OCI-LY1 (cell line): Measurements from ENCODE around the gene ATP6V1E1.

Experiments used
- H2AFZ ChIP-seq: fragments of 200-600 bp; sonication (generic), shearing (Covaris generic); 2 replicates; pipeline ENCODE4 v1.6.0; 2014; ENCODE audit warnings: antibody characterized with exemption, mild to moderate bottlenecking, low read length
- H3F3A ChIP-seq: fragments of 200-600 bp; sonication (generic), shearing (Covaris generic); 2 replicates; pipeline ENCODE4 v1.6.0; 2014; ENCODE audit warnings: mild to moderate bottlenecking, antibody characterized with exemption, low read length, moderate library complexity; ENCODE audit not compliant: insufficient read depth
- H3K27ac ChIP-seq: fragments of 200-600 bp; sonication (generic); 2 replicates; pipeline ENCODE4 v1.5.1; 2014; ENCODE audit warnings: low read length, mixed run types, mild to moderate bottlenecking, low read depth; ENCODE audit not compliant: poor library complexity, severe bottlenecking
- H3K27me3 ChIP-seq: fragments of 200-600 bp; sonication (generic); 2 replicates; pipeline ENCODE4 v1.6.0; 2014; ENCODE audit warnings: antibody characterized with exemption, mild to moderate bottlenecking, low read length, moderate library complexity; ENCODE audit not compliant: insufficient read depth
- H3K36me3 ChIP-seq: fragments of 200-600 bp; sonication (generic); 2 replicates; pipeline ENCODE4 v1.6.1; 2014; ENCODE audit warnings: mild to moderate bottlenecking, antibody characterized with exemption, low read length, moderate library complexity, mixed read lengths; ENCODE audit not compliant: insufficient read depth
- H3K4me1 ChIP-seq: fragments of 200-600 bp; sonication (generic); 2 replicates; pipeline ENCODE4 v1.5.1; 2014; ENCODE audit warnings: mild to moderate bottlenecking, low read length, moderate library complexity; ENCODE audit not compliant: insufficient read depth, severe bottlenecking
- H3K4me2 ChIP-seq: fragments of 200-600 bp; sonication (generic), shearing (Covaris generic); 2 replicates; pipeline ENCODE4 v1.6.1; 2014; ENCODE audit warnings: low read length
- H3K4me3 ChIP-seq: fragments of 200-600 bp; sonication (generic); 2 replicates; pipeline ENCODE4 v1.5.1; 2014; ENCODE audit warnings: low read length, low read depth, mild to moderate bottlenecking, mixed read lengths; ENCODE audit not compliant: poor library complexity, severe bottlenecking
- H3K79me2 ChIP-seq: fragments of 200-600 bp; shearing (Covaris generic); 2 replicates; pipeline ENCODE4 v1.6.1; 2016; ENCODE audit warnings: mixed run types, low read length, mixed read lengths; ENCODE audit not compliant: insufficient read depth
- H3K9ac ChIP-seq: fragments of 200-600 bp; sonication (generic), shearing (Covaris generic); 2 replicates; pipeline ENCODE4 v1.6.1; 2014; ENCODE audit warnings: mild to moderate bottlenecking, low read length, mixed read lengths
- H3K9me2 ChIP-seq: fragments of 200-600 bp; sonication (generic), shearing (Covaris generic); 2 replicates; pipeline ENCODE4 v1.6.1; 2014; ENCODE audit warnings: low read depth, mild to moderate bottlenecking, low read length, mixed read lengths
- H3K9me3 ChIP-seq: fragments of 200-600 bp; shearing (Covaris generic); 2 replicates; pipeline ENCODE4 v1.6.1; 2014; ENCODE audit warnings: low read length, mixed read lengths
- H4K20me1 ChIP-seq: fragments of 200-600 bp; sonication (generic), shearing (Covaris generic); 2 replicates; pipeline ENCODE4 v1.6.0; 2016; ENCODE audit warnings: mild to moderate bottlenecking, low read length; ENCODE audit not compliant: insufficient read depth
- EZH2 ChIP-seq: fragments of 200-600 bp; sonication (generic), shearing (Covaris generic); IDR thresholded peaks from 2 replicates; pipeline ENCODE4 v1.8.0; 2017; ENCODE audit warnings: borderline replicate concordance, mixed run types, mild to moderate bottlenecking, antibody characterized with exemption, low read length, moderate library complexity, mixed read lengths
- TF ChIP-seq, protein P1 (sequence below): fragments of 200-600 bp; sonication (generic), shearing (Covaris generic); IDR thresholded peaks from 2 replicates; pipeline ENCODE4 v1.5.1; 2017; ENCODE audit warnings: mild to moderate bottlenecking, antibody characterized with exemption, low read length, moderate library complexity, mixed read lengths

Gene ATP6V1E1

DNA sequence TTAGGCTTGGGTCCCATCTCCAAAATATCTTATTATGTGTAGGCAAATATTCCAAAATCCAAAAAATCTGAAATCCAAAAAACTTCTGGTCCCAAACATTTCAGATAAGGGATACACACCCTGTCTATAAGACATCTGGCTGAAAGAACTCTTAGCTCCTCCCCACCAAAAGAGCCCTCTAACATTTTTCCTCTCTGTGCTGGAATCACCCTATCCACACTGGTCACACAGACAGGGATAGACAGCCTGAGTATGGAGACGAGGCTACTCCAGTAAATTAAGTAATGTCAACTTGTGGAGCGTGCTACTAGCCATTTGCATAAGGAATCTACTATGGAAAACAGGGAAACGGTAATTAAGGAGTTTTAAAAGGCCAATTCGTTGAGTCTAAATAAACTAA is 24.9 kb downstream of the ATP6V1E1 start:
- H3K4me1 ChIP-seq = no peaks in the 10 kb centered on the region
- peaks cover 45% of the 10 kb centered on the region for H3K36me3 ChIP-seq

DNA sequence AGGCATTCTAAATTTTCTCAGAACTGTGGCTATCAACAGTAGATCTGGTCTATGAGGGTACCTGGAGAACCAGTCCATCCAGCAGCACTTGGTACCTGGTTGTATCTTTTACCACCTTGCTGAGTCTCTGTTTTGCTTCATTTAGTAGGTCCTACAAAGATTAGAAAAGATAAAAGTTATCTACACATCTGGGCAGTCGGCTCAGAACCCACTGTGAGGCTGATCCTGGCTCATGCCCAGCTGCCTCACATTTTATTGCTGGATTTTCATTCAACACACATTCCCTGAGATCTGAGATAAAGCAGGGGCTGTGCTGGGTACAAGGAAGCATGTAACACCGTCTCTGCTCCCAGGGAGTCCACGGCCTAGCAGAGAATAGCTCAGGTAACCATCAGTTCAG is 27.5 kb downstream of the ATP6V1E1 start:
- no peaks in the 10 kb centered on the region for H3K4me1 ChIP-seq
- H3K9ac ChIP-seq = no peak overlapping the region
- TF ChIP-seq, protein P1, sequence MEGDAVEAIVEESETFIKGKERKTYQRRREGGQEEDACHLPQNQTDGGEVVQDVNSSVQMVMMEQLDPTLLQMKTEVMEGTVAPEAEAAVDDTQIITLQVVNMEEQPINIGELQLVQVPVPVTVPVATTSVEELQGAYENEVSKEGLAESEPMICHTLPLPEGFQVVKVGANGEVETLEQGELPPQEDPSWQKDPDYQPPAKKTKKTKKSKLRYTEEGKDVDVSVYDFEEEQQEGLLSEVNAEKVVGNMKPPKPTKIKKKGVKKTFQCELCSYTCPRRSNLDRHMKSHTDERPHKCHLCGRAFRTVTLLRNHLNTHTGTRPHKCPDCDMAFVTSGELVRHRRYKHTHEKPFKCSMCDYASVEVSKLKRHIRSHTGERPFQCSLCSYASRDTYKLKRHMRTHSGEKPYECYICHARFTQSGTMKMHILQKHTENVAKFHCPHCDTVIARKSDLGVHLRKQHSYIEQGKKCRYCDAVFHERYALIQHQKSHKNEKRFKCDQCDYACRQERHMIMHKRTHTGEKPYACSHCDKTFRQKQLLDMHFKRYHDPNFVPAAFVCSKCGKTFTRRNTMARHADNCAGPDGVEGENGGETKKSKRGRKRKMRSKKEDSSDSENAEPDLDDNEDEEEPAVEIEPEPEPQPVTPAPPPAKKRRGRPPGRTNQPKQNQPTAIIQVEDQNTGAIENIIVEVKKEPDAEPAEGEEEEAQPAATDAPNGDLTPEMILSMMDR = no peak
- no peak for TF ChIP-seq EZH2
- no peak overlapping the region for H3K27ac ChIP-seq
- no peak overlapping the region for H3K4me3 ChIP-seq
- H3K27me3 ChIP-seq = no peaks in the 10 kb centered on the region
- no peaks in the 10 kb centered on the region for H3K9me2 ChIP-seq
- H3K36me3 ChIP-seq = peaks cover 54% of the 10 kb centered on the region
- no peaks in the 10 kb centered on the region for H3K9me3 ChIP-seq
- no peaks in the 10 kb centered on the region for H3F3A ChIP-seq
- H3K79me2 ChIP-seq = 0 out of 2 replicates have a peak, but pooled peaks cover 4% of the 10 kb centered on the region
- no peaks in the 10 kb centered on the region for H4K20me1 ChIP-seq
- no peak overlapping the region for H2AFZ ChIP-seq
- no peak overlapping the region for H3K4me2 ChIP-seq

More for the DNA sequence above, 24.9 kb downstream of the ATP6V1E1 start:
- Histone ChIP-seq H4K20me1 (no peaks in the 10 kb centered on the region), H3K79me2 (0 out of 2 replicates have a peak, but pooled peaks cover 4% of the 10 kb centered on the region), H3K9ac (no peak overlapping the region), H3K4me3 (no peak overlapping the region), H3F3A (no peaks in the 10 kb centered on the region), H3K27ac (no peak overlapping the region), H3K27me3 (no peaks in the 10 kb centered on the region), H3K9me3 (no peaks in the 10 kb centered on the region), H3K4me2 (no peak overlapping the region), H2AFZ (no peak overlapping the region), H3K9me2 (no peaks in the 10 kb centered on the region)
- TF ChIP-seq EZH2 = no peak
- TF ChIP-seq, protein P1 = no peak

DNA sequence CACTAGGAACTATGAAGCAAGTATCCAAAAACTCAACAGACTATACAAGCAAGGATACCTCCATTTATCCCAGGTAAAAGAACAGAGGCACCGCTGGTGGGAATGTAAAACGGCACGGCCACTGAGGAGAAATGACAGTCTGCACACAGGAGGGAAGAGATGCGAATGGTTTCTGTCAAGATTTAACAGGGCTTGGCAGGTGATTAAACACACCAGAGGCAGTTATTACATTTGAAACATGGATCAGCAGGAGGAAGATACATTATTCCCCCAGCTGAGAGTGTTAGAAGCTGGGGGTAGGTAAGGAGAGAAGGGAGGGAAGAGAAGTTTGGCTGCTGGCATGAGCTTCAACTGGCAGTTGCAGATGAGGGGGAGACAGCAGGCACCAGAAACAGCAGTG is 30.2 kb downstream of the ATP6V1E1 start:
- Histone ChIP-seq H3K79me2 (no peaks in the 10 kb centered on the region), H3K9me3 (no peaks in the 10 kb centered on the region), H3F3A (no peaks in the 10 kb centered on the region), H3K4me3 (no peak overlapping the region), H3K9me2 (no peaks in the 10 kb centered on the region), H4K20me1 (no peaks in the 10 kb centered on the region), H3K9ac (no peak overlapping the region), H2AFZ (no peak overlapping the region), H3K27ac (no peak overlapping the region), H3K36me3 (peaks cover 57% of the 10 kb centered on the region), H3K27me3 (no peaks in the 10 kb centered on the region), H3K4me2 (no peak overlapping the region), H3K4me1 (peaks cover 23% of the 10 kb centered on the region)
- TF ChIP-seq EZH2 = no peak
- TF ChIP-seq, protein P1 = no peak
